Stimulated activated naive CD4-positive, alpha-beta T cell treated with Interleukin-2 at 50 U/mL for 16 hours (primary cell): Measurements from ENCODE around the gene TP53BP2.
"Not testable (repeated sequence)": the region's sequence is repeated elsewhere in the genome, so short reads cannot be mapped to it uniquely, and the experiment has no call there.

ENCODE experiments used
- DNase-seq: peaks from one replicate; lab custom pipeline; 2025; lab: John Stamatoyannopoulos, UW

The TP53BP2 gene

DNA sequence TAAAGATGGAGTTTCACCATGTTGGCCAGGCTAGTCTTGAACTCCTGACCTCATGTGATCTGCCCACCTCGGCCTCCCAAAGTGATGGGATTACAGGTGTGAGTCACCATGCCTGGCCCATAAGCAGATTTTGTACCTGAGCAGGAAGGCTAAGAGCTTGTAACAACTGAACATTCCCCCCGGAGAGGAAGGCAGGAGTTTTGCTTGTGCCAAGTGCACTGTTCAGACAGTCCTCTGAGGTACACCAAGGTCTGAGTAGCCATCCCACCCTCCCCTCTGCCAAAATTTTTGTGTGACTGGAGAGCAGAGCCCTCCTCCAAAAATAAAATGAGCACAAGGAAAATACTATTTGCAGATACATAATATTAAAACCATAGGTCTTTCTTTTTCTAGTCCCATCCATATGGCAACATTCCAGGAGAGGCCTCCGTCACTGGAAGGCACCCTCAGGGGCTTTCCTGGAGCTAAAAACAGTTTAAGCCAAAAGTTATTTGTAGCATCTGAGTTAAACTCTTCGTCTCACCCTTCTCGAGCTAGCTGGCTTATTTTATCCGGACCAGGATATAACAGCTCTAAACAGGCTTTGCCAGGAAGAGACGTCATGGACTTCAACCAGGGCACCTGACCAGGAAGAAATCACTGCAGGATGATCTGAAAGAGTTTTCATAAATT lies 106.2 kb downstream of the TP53BP2 start:
- DNase-seq, result no peak

GRCh38 chr1:223738465-223739365 lies 107.0 kb downstream of the TP53BP2 start:
- DNase-seq, result no peak

- DNase-seq, result no peak
Observed at GRCh38 chr1:223737342-223737741, 108.4 kb downstream of the TP53BP2 start.

DNA sequence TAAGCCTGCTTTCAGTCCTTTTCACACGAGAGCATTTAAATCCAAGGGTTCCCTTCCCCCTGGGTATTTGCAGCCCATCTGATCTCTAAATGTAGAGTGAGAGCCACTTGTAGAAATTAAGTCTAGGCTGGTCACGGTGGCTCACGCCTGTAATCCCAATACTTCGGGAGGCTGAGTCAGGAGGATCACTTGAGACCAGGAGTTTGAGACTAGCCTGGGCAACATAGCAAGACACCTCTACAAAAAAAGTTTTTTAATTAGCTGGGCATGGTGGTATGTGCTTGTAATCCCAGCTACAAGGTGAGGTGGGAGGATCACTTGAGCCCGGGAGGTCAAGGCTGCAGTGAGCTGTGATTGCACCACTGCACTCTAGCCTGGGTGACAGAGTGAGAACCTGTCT lies 109.1 kb downstream of the TP53BP2 start:
- DNase-seq, result not testable (repeated sequence)

- DNase-seq, result no peak
Observed at GRCh38 chr1:223733898-223734852, 111.6 kb downstream of the TP53BP2 start.

- DNase-seq, result no peak
Observed at GRCh38 chr1:223732993-223733798, 112.6 kb downstream of the TP53BP2 start.

GRCh38 chr1:223731133-223731770 lies 114.5 kb downstream of the TP53BP2 start:
- DNase-seq, result no peak

DNA sequence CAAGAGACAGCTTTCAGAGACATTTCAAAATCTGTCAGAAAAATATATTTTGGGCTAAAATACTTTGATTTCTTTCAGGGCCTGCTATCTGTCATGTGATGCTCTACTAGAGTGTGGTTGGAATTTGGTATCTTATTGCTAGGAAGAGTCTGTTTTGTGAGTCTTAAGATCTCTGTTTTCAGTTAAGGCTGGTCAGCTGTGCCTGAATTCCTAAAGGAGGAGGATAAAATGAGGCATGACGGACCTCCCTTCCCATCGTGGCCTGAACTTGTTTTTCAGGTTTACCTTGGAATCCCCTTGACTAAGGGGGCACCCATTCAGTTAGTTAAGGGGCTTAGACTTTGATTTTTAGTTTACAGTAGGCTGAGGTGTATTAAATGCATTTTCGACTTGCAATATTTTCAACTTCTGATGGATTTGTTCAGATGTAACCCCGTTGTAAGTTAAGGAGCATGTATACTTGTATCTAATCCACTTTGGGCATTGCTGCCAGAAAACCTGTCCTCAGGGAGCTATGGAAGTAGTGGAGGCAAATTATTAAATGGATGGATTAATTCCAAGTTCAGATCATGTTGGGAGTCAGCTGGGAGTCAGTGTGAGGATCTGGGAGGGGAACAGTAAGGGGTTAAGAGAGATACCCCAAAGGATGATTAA lies 115.1 kb downstream of the TP53BP2 start:
- no peak for DNase-seq

DNA sequence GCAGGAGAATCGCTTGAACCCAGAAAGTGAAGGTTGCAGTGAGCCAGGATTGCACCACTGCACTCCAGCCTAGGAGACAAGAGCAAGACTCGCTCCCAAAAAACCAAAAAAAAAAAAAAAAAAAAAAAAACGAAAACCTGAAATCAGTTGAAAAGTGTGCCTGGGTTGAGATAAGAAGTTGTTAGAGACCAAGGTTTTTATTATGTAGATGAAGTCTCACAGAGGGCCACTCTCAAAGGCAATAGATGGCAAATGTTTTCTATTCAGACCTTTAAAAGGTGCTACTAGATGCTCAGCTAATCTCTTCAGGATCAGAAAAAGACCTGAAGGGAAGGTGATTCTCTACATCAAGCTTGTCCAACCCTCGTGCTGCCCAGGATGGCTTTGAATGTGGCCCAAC lies 115.8 kb downstream of the TP53BP2 start:
- DNase-seq, result no peak
